HepG2 (cell line): ENCODE results near the gene FGFR3. TPM values are rescaled to one million over a fixed set of nuclear protein-coding genes. Genes with fewer than 3 reads are reported as not detected.

Experiments used
- ARID2 ChIP-seq: sonication (generic); formaldehyde crosslinking; IDR thresholded peaks from 2 replicates; pipeline ENCODE4 v1.8.1; 2022; ENCODE audit warnings: mild to moderate bottlenecking, missing genetic modification reagents, borderline replicate concordance
- DNMT3B ChIP-seq: conservative IDR thresholded peaks from 2 replicates; pipeline ENCODE4 v1.6.1; 2016; ENCODE audit warnings: missing biosample characterization, control low read depth
- HMGA1 ChIP-seq: sonication (generic); formaldehyde crosslinking; conservative IDR thresholded peaks from 2 replicates; pipeline ENCODE4 v1.4.0; 2020; ENCODE audit warnings: missing genetic modification reagents
- KDM4B ChIP-seq: sonication (generic); formaldehyde crosslinking; IDR thresholded peaks from 2 replicates; pipeline ENCODE4 v1.4.0; 2020; ENCODE audit warnings: missing genetic modification reagents
- KLF13 ChIP-seq: sonication (generic); formaldehyde crosslinking; IDR thresholded peaks from 2 replicates; pipeline ENCODE4 v1.4.0; 2020; ENCODE audit warnings: mild to moderate bottlenecking, missing genetic modification reagents
- MAFF ChIP-seq: IDR thresholded peaks from 2 replicates; pipeline ENCODE4 v1.6.1; 2011; ENCODE audit warnings: low read depth, low read length, improper control_type of control experiment
- MEIS2 ChIP-seq: sonication (generic); formaldehyde crosslinking; IDR thresholded peaks from 2 replicates; pipeline ENCODE4 v1.9.0; 2021; ENCODE audit warnings: mild to moderate bottlenecking, missing genetic modification reagents
- NFYC ChIP-seq: IDR thresholded peaks from 2 replicates; pipeline ENCODE4 v1.6.1; 2016; ENCODE audit warnings: missing genetic modification reagents, missing compliant biosample characterization
- NONO ChIP-seq, 2 experiments: fragments of 450-650 bp in 1 of 2; sonication (generic) in 1 of 2; formaldehyde crosslinking in 1 of 2; IDR thresholded peaks in 1 of 2; conservative IDR thresholded peaks in 1 of 2; 2 replicates each; pipeline versions ENCODE4 v1.6.1 to v1.8.0; 2017 to 2022; ENCODE audit warnings: mild to moderate bottlenecking in 1 of 2, missing genetic modification reagents in 1 of 2, moderate library complexity in 1 of 2
- RELA ChIP-seq: sonication (generic); formaldehyde crosslinking; IDR thresholded peaks from 2 replicates; pipeline ENCODE4 v1.4.0; 2020; ENCODE audit warnings: missing genetic modification reagents
- RFXAP ChIP-seq: sonication (generic); formaldehyde crosslinking; IDR thresholded peaks from 2 replicates; pipeline ENCODE4 v1.4.0; 2020; ENCODE audit warnings: missing genetic modification reagents, borderline replicate concordance
- SMAD9 ChIP-seq: sonication (generic); formaldehyde crosslinking; IDR thresholded peaks from 2 replicates; pipeline ENCODE4 v1.5.1; 2020; ENCODE audit warnings: mild to moderate bottlenecking, missing genetic modification reagents
- STAT5B ChIP-seq: sonication (generic); formaldehyde crosslinking; IDR thresholded peaks from 2 replicates; pipeline ENCODE4 v1.4.0; 2020; ENCODE audit warnings: missing genetic modification reagents
- TRIM22 ChIP-seq: fragments of 450-650 bp; IDR thresholded peaks from 2 replicates; pipeline ENCODE4 v1.6.1; 2017
- ZFP36 ChIP-seq: fragments of 150-350 bp; IDR thresholded peaks from 2 replicates; pipeline ENCODE4 v1.6.1; 2018; ENCODE audit warnings: borderline replicate concordance, low read length, low read depth; ENCODE audit not compliant: partially characterized antibody
- ZMYM2 ChIP-seq: sonication (generic); formaldehyde crosslinking; IDR thresholded peaks from 2 replicates; pipeline ENCODE4 v1.8.0; 2022; ENCODE audit warnings: mild to moderate bottlenecking, missing genetic modification reagents
- ZNF274 ChIP-seq: sonication (generic); formaldehyde crosslinking; IDR thresholded peaks from 2 replicates; pipeline ENCODE4 v1.5.1; 2020; ENCODE audit warnings: mild to moderate bottlenecking, missing genetic modification reagents
- ZNF33B ChIP-seq: sonication (generic); formaldehyde crosslinking; IDR thresholded peaks from 2 replicates; pipeline ENCODE4 v1.5.1; 2020; ENCODE audit warnings: mild to moderate bottlenecking, missing genetic modification reagents
- ZNF546 ChIP-seq: sonication (generic); formaldehyde crosslinking; conservative IDR thresholded peaks from 2 replicates; pipeline ENCODE4 v1.8.1; 2023; ENCODE audit warnings: mild to moderate bottlenecking, missing genetic modification reagents
- ZNF549 ChIP-seq: sonication (generic); formaldehyde crosslinking; IDR thresholded peaks from 2 replicates; pipeline ENCODE4 v1.5.0; 2020; ENCODE audit warnings: missing genetic modification reagents
- ZNF766 ChIP-seq: sonication (generic); formaldehyde crosslinking; IDR thresholded peaks from 2 replicates; pipeline ENCODE4 v1.5.0; 2020; ENCODE audit warnings: missing genetic modification reagents, borderline replicate concordance
- ZNF775 ChIP-seq: sonication (generic); formaldehyde crosslinking; IDR thresholded peaks from 2 replicates; pipeline ENCODE4 v1.4.0; 2020; ENCODE audit warnings: missing genetic modification reagents, mild to moderate bottlenecking, moderate library complexity, borderline replicate concordance
- polyA plus RNA-seq, 8 experiments: library from polyadenylated mRNA; depleted of rRNA in 3 of 8; stranded (reverse) in 7 of 8; unstranded in 1 of 8; fragments of >200 nt; fragmentation: Illumina TruSeq in 4 of 8; extraction: Trizol in 4 of 8; gene quantifications; 2 replicates each; pipeline versions ENCODE4 v1.2.1 to v1.2.3, GENCODE V29; 2011 to 2016; ENCODE audit warnings: low read depth in 4 of 8, missing spikeins in 1 of 8, mixed read lengths in 1 of 8; ENCODE audit not compliant: insufficient read depth in 1 of 8
- total RNA-seq, 5 experiments: library from RNA; depleted of rRNA; stranded (reverse); fragments of >200 nt; fragmentation: Illumina TruSeq; extraction: Trizol; gene quantifications; 2 replicates each; pipeline ENCODE4 v1.2.3, GENCODE V29; 2016; ENCODE audit warnings: low read depth in 1 of 5
- TF ChIP-seq, protein P1 (sequence below): sonication (generic); formaldehyde crosslinking; IDR thresholded peaks from 2 replicates; pipeline ENCODE4 v1.5.1; 2020; ENCODE audit warnings: missing genetic modification reagents, mild to moderate bottlenecking, borderline replicate concordance
- TF ChIP-seq, protein P2 (sequence below): sonication (generic); formaldehyde crosslinking; conservative IDR thresholded peaks from 2 replicates; pipeline ENCODE4 v1.8.0; 2022; ENCODE audit warnings: mild to moderate bottlenecking, moderate library complexity, missing genetic modification reagents
- TF ChIP-seq, protein P3 (sequence below): sonication (generic); formaldehyde crosslinking; IDR thresholded peaks from 2 replicates; pipeline ENCODE4 v1.4.0; 2020; ENCODE audit warnings: low read depth, mild to moderate bottlenecking, missing genetic modification reagents

Gene FGFR3
- total and polyA plus RNA-seq, 2 of the 13 experiments (the other 11 are each of a cell fraction or from before 2014, with no cell fraction given) = 103 to 109 TPM

- TF ChIP-seq, protein P1, sequence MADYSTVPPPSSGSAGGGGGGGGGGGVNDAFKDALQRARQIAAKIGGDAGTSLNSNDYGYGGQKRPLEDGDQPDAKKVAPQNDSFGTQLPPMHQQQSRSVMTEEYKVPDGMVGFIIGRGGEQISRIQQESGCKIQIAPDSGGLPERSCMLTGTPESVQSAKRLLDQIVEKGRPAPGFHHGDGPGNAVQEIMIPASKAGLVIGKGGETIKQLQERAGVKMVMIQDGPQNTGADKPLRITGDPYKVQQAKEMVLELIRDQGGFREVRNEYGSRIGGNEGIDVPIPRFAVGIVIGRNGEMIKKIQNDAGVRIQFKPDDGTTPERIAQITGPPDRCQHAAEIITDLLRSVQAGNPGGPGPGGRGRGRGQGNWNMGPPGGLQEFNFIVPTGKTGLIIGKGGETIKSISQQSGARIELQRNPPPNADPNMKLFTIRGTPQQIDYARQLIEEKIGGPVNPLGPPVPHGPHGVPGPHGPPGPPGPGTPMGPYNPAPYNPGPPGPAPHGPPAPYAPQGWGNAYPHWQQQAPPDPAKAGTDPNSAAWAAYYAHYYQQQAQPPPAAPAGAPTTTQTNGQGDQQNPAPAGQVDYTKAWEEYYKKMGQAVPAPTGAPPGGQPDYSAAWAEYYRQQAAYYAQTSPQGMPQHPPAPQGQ (CRISPR knock-in tag) = no peak
- no peak; the same call in 1 of the 2 replicates for TF ChIP-seq RELA (CRISPR knock-in tag)
- TF ChIP-seq MAFF = no peak
- TF ChIP-seq ARID2 (CRISPR knock-in tag) = no peak
- TF ChIP-seq DNMT3B = no peak
- TF ChIP-seq ZNF766 (CRISPR knock-in tag) = no peak
- TF ChIP-seq NONO (IDR thresholded peaks at IDR 0.05) = no peak
- no peak for TF ChIP-seq NONO (CRISPR knock-in tag; conservative IDR thresholded peaks at IDR 0.05)
- TF ChIP-seq ZMYM2 = no peak
- no peak for TF ChIP-seq KLF13
- TF ChIP-seq STAT5B = no peak
- no peak for TF ChIP-seq ZNF775 (CRISPR knock-in tag)
- TF ChIP-seq ZFP36 = no peak
- TF ChIP-seq HMGA1 (CRISPR knock-in tag) = no peak
- TF ChIP-seq KDM4B = no peak
- TF ChIP-seq, protein P2, sequence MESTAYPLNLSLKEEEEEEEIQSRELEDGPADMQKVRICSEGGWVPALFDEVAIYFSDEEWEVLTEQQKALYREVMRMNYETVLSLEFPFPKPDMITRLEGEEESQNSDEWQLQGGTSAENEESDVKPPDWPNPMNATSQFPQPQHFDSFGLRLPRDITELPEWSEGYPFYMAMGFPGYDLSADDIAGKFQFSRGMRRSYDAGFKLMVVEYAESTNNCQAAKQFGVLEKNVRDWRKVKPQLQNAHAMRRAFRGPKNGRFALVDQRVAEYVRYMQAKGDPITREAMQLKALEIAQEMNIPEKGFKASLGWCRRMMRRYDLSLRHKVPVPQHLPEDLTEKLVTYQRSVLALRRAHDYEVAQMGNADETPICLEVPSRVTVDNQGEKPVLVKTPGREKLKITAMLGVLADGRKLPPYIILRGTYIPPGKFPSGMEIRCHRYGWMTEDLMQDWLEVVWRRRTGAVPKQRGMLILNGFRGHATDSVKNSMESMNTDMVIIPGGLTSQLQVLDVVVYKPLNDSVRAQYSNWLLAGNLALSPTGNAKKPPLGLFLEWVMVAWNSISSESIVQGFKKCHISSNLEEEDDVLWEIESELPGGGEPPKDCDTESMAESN (CRISPR knock-in tag) = peak; percentile 46; the same call in 1 of the 2 replicates
- TF ChIP-seq NFYC (CRISPR knock-in tag) = no peak
- TF ChIP-seq, protein P3, sequence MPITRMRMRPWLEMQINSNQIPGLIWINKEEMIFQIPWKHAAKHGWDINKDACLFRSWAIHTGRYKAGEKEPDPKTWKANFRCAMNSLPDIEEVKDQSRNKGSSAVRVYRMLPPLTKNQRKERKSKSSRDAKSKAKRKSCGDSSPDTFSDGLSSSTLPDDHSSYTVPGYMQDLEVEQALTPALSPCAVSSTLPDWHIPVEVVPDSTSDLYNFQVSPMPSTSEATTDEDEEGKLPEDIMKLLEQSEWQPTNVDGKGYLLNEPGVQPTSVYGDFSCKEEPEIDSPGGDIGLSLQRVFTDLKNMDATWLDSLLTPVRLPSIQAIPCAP = 0 out of 2 replicates have a peak, but pooled peaks have one; percentile 64
- no peak for TF ChIP-seq ZNF549 (CRISPR knock-in tag)
- TF ChIP-seq TRIM22 = no peak
- 0 out of 2 replicates have a peak, but pooled peaks have one; percentile 78 for TF ChIP-seq ZNF33B (CRISPR knock-in tag)
- TF ChIP-seq ZNF274 = no peak; the same call in 1 of the 2 replicates
- TF ChIP-seq SMAD9 (CRISPR knock-in tag) = no peak
- TF ChIP-seq RFXAP (CRISPR knock-in tag) = 0 out of 2 replicates have a peak, but pooled peaks have one; percentile 17
- TF ChIP-seq MEIS2 (CRISPR knock-in tag) = no peak; the same call in 1 of the 2 replicates
- no peak for TF ChIP-seq ZNF546 (CRISPR knock-in tag)
Observed at GRCh38 chr4:1784789-1785591, 8.1 kb upstream of the FGFR3 start (continued).
